ENCODE measurements around the gene CFD.
"Not testable (repeated sequence)": the region's sequence is repeated elsewhere in the genome, so short reads cannot be mapped to it uniquely, and the experiment has no call there.

The CFD gene

GRCh38 chr19:827710-828321, 31.6 kb upstream of the CFD start, which contains the start of gene AZU1:
Gene AZU1, plus strand, starts transcription at chr19:827837. Its CDS starts 10 bp downstream, at chr19:827847.
- FAIRE-seq (no peak), DNase-seq (ENCODE audit: insufficient read length, low spot score) (no peak)
- no peak for TF ChIP-seq CTCF (IDR thresholded peaks at IDR 0.05; ENCODE audit: insufficient read depth, missing control alignments)

- DNase-seq (ENCODE audit: insufficient read length, low spot score) (no peak), FAIRE-seq (no peak)
- no peak for TF ChIP-seq CTCF (IDR thresholded peaks at IDR 0.05; ENCODE audit: insufficient read depth, missing control alignments)
These were observed 30.2 kb upstream of the CFD start for GRCh38 chr19:829129-829758.

- DNase-seq (ENCODE audit: insufficient read length, low spot score): no peak
- FAIRE-seq: no peak
- TF ChIP-seq CTCF (IDR thresholded peaks at IDR 0.05; ENCODE audit: insufficient read depth, missing control alignments): no peak
These were observed 27.8 kb upstream of the CFD start for GRCh38 chr19:831407-832369.

GRCh38 chr19:834216-834615, 25.2 kb upstream of the CFD start:
- FAIRE-seq: no peak
- no peak for DNase-seq (ENCODE audit: insufficient read length, low spot score)
- TF ChIP-seq CTCF (IDR thresholded peaks at IDR 0.05; ENCODE audit: insufficient read depth, missing control alignments): no peak

GRCh38 chr19:835210-835810, 24.2 kb upstream of the CFD start:
- no peak for DNase-seq (ENCODE audit: insufficient read length, low spot score)
- FAIRE-seq: no peak
- TF ChIP-seq CTCF (IDR thresholded peaks at IDR 0.05; ENCODE audit: insufficient read depth, missing control alignments): no peak

- FAIRE-seq (no peak), DNase-seq (ENCODE audit: insufficient read length, low spot score) (no peak)
- no peak for TF ChIP-seq CTCF (IDR thresholded peaks at IDR 0.05; ENCODE audit: insufficient read depth, missing control alignments)
These were observed 18.8 kb upstream of the CFD start, which contains the start of gene PRTN3 for GRCh38 chr19:840519-841206. Gene PRTN3, plus strand, starts transcription at chr19:840999. Its CDS starts 10 bp downstream, at chr19:841009.

- not testable (repeated sequence) for DNase-seq (ENCODE audit: insufficient read length, low spot score); FAIRE-seq
These were observed 16.7 kb upstream of the CFD start for GRCh38 chr19:842802-843179.

Measured in D721Med (cell line).